H9 (cell line): ENCODE data around the gene RERE. TPM values are rescaled to one million over a fixed set of nuclear protein-coding genes. Genes with fewer than 3 reads are reported as not detected.

ENCODE experiments used
- DNase-seq: peaks from one replicate; pipeline ENCODE4 v3.0.0-alpha.2; 2017
- H2AFZ ChIP-seq: one replicate; pipeline ENCODE4 v1.6.1; 2013; ENCODE audit warnings: mild to moderate bottlenecking, low read length, control low read depth, moderate library complexity
- H2AK5ac ChIP-seq: 2 replicates; pipeline ENCODE4 v1.6.1; 2013; ENCODE audit warnings: low read length, control low read depth, mixed read lengths; ENCODE audit not compliant: insufficient read length
- H2BK120ac ChIP-seq: one replicate; pipeline ENCODE4 v1.6.1; 2013; ENCODE audit warnings: low read depth, mild to moderate bottlenecking, low read length, control low read depth, inconsistent platforms; ENCODE audit not compliant: poor library complexity, severe bottlenecking
- H2BK12ac ChIP-seq: 2 replicates; pipeline ENCODE4 v1.6.1; 2013; ENCODE audit warnings: low read length, control low read depth, mixed read lengths, low read depth; ENCODE audit not compliant: insufficient read length
- H2BK15ac ChIP-seq: 2 replicates; pipeline ENCODE4 v1.6.1; 2013; ENCODE audit warnings: low read depth, low read length, control low read depth
- H2BK20ac ChIP-seq: one replicate; pipeline ENCODE4 v1.6.1; 2013; ENCODE audit warnings: low read depth, mild to moderate bottlenecking, low read length, control low read depth, inconsistent platforms; ENCODE audit not compliant: poor library complexity, severe bottlenecking
- H2BK5ac ChIP-seq: 2 replicates; pipeline ENCODE4 v1.6.1; 2013; ENCODE audit warnings: low read length, control low read depth, mixed read lengths; ENCODE audit not compliant: insufficient read length
- H3K14ac ChIP-seq: 2 replicates; pipeline ENCODE4 v1.6.1; 2013; ENCODE audit warnings: low read length, control low read depth; ENCODE audit not compliant: insufficient read depth
- H3K18ac ChIP-seq: 2 replicates; pipeline ENCODE4 v1.6.1; 2013; ENCODE audit warnings: low read depth, mild to moderate bottlenecking, mixed read lengths, low read length, control low read depth; ENCODE audit not compliant: insufficient read length
- H3K23ac ChIP-seq: 2 replicates; pipeline ENCODE4 v1.6.1; 2013; ENCODE audit warnings: low read length, control low read depth, mixed read lengths, low read depth; ENCODE audit not compliant: insufficient read length
- H3K23me2 ChIP-seq: 2 replicates; pipeline ENCODE4 v1.6.1; 2013; ENCODE audit warnings: low read depth, mild to moderate bottlenecking, mixed read lengths, low read length, control low read depth; ENCODE audit not compliant: insufficient read length, poor library complexity, severe bottlenecking
- H3K27ac ChIP-seq: 2 replicates; pipeline ENCODE4 v1.5.1; 2013; ENCODE audit warnings: low read length, control low read depth, mixed read lengths, low read depth; ENCODE audit not compliant: insufficient read length
- H3K27me3 ChIP-seq: 2 replicates; pipeline ENCODE4 v1.6.1; 2013; ENCODE audit warnings: low read length, control low read depth, inconsistent platforms; ENCODE audit not compliant: insufficient read depth
- H3K4ac ChIP-seq: 2 replicates; pipeline ENCODE4 v1.6.1; 2013; ENCODE audit warnings: low read depth, mild to moderate bottlenecking, control low read depth, inconsistent platforms, low read length, moderate library complexity
- H3K4me1 ChIP-seq: 2 replicates; pipeline ENCODE4 v1.6.1; 2013; ENCODE audit warnings: low read length, control low read depth, inconsistent platforms; ENCODE audit not compliant: insufficient read depth
- H3K4me2 ChIP-seq: 2 replicates; pipeline ENCODE4 v1.6.1; 2013; ENCODE audit warnings: low read length, control low read depth, mixed read lengths; ENCODE audit not compliant: insufficient read length, insufficient read depth
- H3K56ac ChIP-seq: 2 replicates; pipeline ENCODE4 v1.6.1; 2013; ENCODE audit warnings: low read depth, mild to moderate bottlenecking, mixed read lengths, low read length, control low read depth; ENCODE audit not compliant: insufficient read length
- H3K79me1 ChIP-seq: 2 replicates; pipeline ENCODE4 v1.6.1; 2013; ENCODE audit warnings: low read depth, mild to moderate bottlenecking, moderate library complexity, low read length, control low read depth, inconsistent platforms; ENCODE audit not compliant: insufficient read depth, poor library complexity, severe bottlenecking
- H3K79me2 ChIP-seq: 2 replicates; pipeline ENCODE4 v1.6.1; 2013; ENCODE audit warnings: low read length, control low read depth, inconsistent platforms; ENCODE audit not compliant: insufficient read depth
- H3K9ac ChIP-seq: 2 replicates; pipeline ENCODE4 v1.6.1; 2013; ENCODE audit warnings: low read length, control low read depth, mixed read lengths; ENCODE audit not compliant: insufficient read length; ENCODE audit errors: extremely low read depth
- H3K9me3 ChIP-seq: one replicate; pipeline ENCODE4 v1.6.1; 2013; ENCODE audit warnings: low read depth, low read length, inconsistent platforms; ENCODE audit not compliant: control insufficient read depth
- H3T11ph ChIP-seq: one replicate; pipeline ENCODE4 v1.6.1; 2013; ENCODE audit warnings: mild to moderate bottlenecking, low read length, control low read depth, inconsistent platforms
- H4K20me1 ChIP-seq: one replicate; pipeline ENCODE4 v1.6.1; 2013; ENCODE audit not compliant: control insufficient read depth, insufficient read length, insufficient read depth
- H4K5ac ChIP-seq: 2 replicates; pipeline ENCODE4 v1.6.1; 2013; ENCODE audit warnings: low read depth, mild to moderate bottlenecking, mixed read lengths, low read length, control low read depth; ENCODE audit not compliant: insufficient read length
- H4K8ac ChIP-seq: replicated peaks from 2 replicates; pipeline ENCODE4 v1.6.1; 2013; ENCODE audit warnings: low read length, control low read depth, mixed read lengths, low read depth; ENCODE audit not compliant: insufficient read length
- H4K91ac ChIP-seq: 2 replicates; pipeline ENCODE4 v1.6.1; 2013; ENCODE audit warnings: low read depth, mild to moderate bottlenecking, moderate library complexity, mixed read lengths, low read length, control low read depth; ENCODE audit not compliant: insufficient read length
- H3K27ac Mint-ChIP-seq, 3 experiments: 2 replicates in 2 of 3; 3 replicates in 1 of 3; pipeline ENCODE4 v1.8.0; 2020 to 2021; ENCODE audit warnings: mixed read lengths in 3 of 3, mild to moderate bottlenecking in 1 of 3, moderate library complexity in 1 of 3
- H3K27me3 Mint-ChIP-seq: 2 replicates; pipeline ENCODE4 v1.8.0; 2021; ENCODE audit warnings: low read depth, mild to moderate bottlenecking, moderate library complexity, mixed read lengths
- H3K36me3 Mint-ChIP-seq, 3 experiments: 2 replicates in 2 of 3; 3 replicates in 1 of 3; pipeline ENCODE4 v1.8.0; 2020 to 2021; ENCODE audit warnings: low read depth in 3 of 3, mixed read lengths in 3 of 3; ENCODE audit not compliant: insufficient read depth in 1 of 3
- H3K4me1 Mint-ChIP-seq, 2 experiments: 2 replicates each; pipeline ENCODE4 v1.8.0; 2020; ENCODE audit warnings: mixed read lengths in 2 of 2
- H3K4me3 Mint-ChIP-seq, 2 experiments: 2 replicates in 1 of 2; 3 replicates in 1 of 2; pipeline ENCODE4 v1.8.0; 2020 to 2021; ENCODE audit warnings: mild to moderate bottlenecking in 2 of 2, mixed read lengths in 2 of 2, moderate library complexity in 1 of 2
- H3K9me3 Mint-ChIP-seq, 2 experiments: 2 replicates in 1 of 2; 3 replicates in 1 of 2; pipeline ENCODE4 v1.8.0; 2020; ENCODE audit warnings: mild to moderate bottlenecking in 2 of 2, mixed read lengths in 2 of 2, moderate library complexity in 1 of 2
- CTCF ChIP-seq: fragments of 200-600 bp; sonication (generic); conservative IDR thresholded peaks from 3 replicates; pipeline ENCODE4 v1.8.0; 2021; ENCODE audit warnings: antibody characterized with exemption, mild to moderate bottlenecking
- WGBS: extraction: QIAGEN DNeasy Blood & Tissue Kit; methylation state at CpG from one replicate; pipeline ENCODE4 v1.1.7; 2013; ENCODE audit warnings: missing lambda C conversion rate, low lambda C conversion rate, mixed read lengths; ENCODE audit not compliant: insufficient read length; ENCODE audit errors: extremely low coverage; 5-methylcytosine and 5-hydroxymethylcytosine counted together
- total RNA-seq: library from RNA; stranded (reverse); gene quantifications from 2 replicates; pipeline ENCODE4 v1.2.1, GENCODE V29; 2021

RERE gene
- total RNA-seq, 1 experiment from 2014 or later = 103 TPM

- H2AK5ac ChIP-seq = no peak overlapping the region
- WGBS = no CpG with 5 or more reads among the region's 2 CpGs
- Mint-ChIP-seq H3K9me3 (no peaks in the 10 kb centered on the region), H3K27me3 (no peaks in the 10 kb centered on the region), H3K4me3 (no peak overlapping the region), H3K36me3 (peaks cover 6 to 21% (median 12%) of the 10 kb centered on the region in 3 experiments; a peak in 5 of 7 replicates), H3K27ac (no peak overlapping the region), H3K4me1 (peaks cover 24 to 36% of the 10 kb centered on the region in 2 experiments)
- no peak overlapping the region for H3K9ac ChIP-seq
- no peak overlapping the region for H3K27ac ChIP-seq
- no peak overlapping the region for H3T11ph ChIP-seq
- no peak overlapping the region for H3K4me2 ChIP-seq
- H3K23ac ChIP-seq = no peak overlapping the region
- H3K56ac ChIP-seq = no peak overlapping the region
- H3K79me2 ChIP-seq = no peaks in the 10 kb centered on the region
- no peak for TF ChIP-seq CTCF
- H3K18ac ChIP-seq = no peak overlapping the region
- no peak overlapping the region for H4K91ac ChIP-seq
- no peaks in the 10 kb centered on the region for H3K27me3 ChIP-seq
- no peak overlapping the region for H4K8ac ChIP-seq
- no peak overlapping the region for H2BK15ac ChIP-seq
- DNase-seq = no peak
- H2BK120ac ChIP-seq = no peak overlapping the region
- peaks cover 2% of the 10 kb centered on the region for H3K79me1 ChIP-seq
- H3K4ac ChIP-seq = no peak overlapping the region
- no peaks in the 10 kb centered on the region for H4K20me1 ChIP-seq
- no peak overlapping the region for H2BK5ac ChIP-seq
- no peak overlapping the region for H2BK12ac ChIP-seq
- no peak overlapping the region for H2BK20ac ChIP-seq
- H3K4me1 ChIP-seq = no peaks in the 10 kb centered on the region; the same call in 1 of the 2 replicates
- no peak overlapping the region for H4K5ac ChIP-seq
- no peak overlapping the region for H3K14ac ChIP-seq
- H3K9me3 ChIP-seq = no peaks in the 10 kb centered on the region
- no peak overlapping the region for H2AFZ ChIP-seq
- no peaks in the 10 kb centered on the region for H3K23me2 ChIP-seq
Observed at GRCh38 chr1:8482979-8483381, 334.5 kb downstream of the RERE start.
